ENCODE data around the gene CACNG4.

Gene CACNG4

DNA sequence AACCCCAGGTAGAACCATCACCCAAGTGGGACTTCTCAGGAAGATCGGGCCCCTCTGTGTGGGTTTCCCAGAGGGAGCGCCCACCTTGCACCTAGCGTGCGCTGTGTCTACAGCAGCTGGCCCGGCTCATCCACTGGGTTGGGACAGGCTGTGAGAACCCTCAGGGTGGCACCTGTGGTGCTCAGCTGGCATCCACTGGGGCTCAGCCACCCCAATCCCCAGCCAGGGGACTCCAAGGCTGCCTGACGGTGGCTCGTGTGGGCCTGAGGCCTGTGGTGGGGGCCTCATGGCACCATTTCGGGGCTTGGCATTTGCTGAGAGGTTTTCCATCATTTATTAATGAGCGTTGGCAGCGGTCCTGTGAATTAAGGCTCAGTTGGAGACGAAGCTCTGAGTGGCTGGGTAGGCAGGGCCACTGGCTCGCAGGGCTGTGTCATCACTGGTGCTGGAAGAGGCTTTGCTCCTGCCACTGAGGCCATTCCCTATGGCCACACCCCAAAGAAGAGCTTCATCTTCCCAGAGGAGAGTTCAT, 28.5 kb downstream of the CACNG4 start:
- no peak for DNase-seq (ENCODE audit: low read depth in 2 of 2)
- no peak overlapping the region for H3K4me3 ChIP-seq (replicated peaks in 1 of 2; ENCODE audit: low read depth in 2 of 2, low read length in 2 of 2)
- TF ChIP-seq, protein P1, sequence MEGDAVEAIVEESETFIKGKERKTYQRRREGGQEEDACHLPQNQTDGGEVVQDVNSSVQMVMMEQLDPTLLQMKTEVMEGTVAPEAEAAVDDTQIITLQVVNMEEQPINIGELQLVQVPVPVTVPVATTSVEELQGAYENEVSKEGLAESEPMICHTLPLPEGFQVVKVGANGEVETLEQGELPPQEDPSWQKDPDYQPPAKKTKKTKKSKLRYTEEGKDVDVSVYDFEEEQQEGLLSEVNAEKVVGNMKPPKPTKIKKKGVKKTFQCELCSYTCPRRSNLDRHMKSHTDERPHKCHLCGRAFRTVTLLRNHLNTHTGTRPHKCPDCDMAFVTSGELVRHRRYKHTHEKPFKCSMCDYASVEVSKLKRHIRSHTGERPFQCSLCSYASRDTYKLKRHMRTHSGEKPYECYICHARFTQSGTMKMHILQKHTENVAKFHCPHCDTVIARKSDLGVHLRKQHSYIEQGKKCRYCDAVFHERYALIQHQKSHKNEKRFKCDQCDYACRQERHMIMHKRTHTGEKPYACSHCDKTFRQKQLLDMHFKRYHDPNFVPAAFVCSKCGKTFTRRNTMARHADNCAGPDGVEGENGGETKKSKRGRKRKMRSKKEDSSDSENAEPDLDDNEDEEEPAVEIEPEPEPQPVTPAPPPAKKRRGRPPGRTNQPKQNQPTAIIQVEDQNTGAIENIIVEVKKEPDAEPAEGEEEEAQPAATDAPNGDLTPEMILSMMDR (IDR thresholded peaks at IDR 0.05; ENCODE audit: low read depth, low read length), result no peak

DNA sequence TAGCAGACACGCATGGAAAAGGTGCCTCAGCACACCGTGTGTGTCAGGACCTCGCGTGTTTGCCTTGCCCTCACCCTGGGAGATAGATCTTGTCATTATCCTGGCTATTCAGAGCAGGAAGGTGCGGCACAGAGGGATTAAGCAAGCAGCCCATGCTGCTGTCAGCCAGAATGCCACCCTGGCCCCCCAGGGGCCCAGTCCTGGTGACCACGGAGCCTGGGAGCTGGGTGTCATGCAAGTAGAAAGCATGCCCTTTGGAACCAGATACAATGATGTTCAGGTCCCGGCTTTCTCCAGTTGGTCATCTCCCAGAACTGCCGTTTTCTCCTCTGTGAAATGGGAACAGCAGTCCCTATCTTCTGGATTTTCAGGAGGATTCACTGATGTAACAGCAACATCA, 29.9 kb downstream of the CACNG4 start:
- DNase-seq (ENCODE audit: low read depth in 2 of 2), result no peak
- TF ChIP-seq, protein P1 (IDR thresholded peaks at IDR 0.05; ENCODE audit: low read depth, low read length), result no peak

GRCh38 chr17:66994930-66995535, 30.5 kb downstream of the CACNG4 start:
- DNase-seq (ENCODE audit: low read depth in 2 of 2), result no peak
- TF ChIP-seq, protein P1 (IDR thresholded peaks at IDR 0.05; ENCODE audit: low read depth, low read length), result no peak

More for the DNA sequence above, 29.9 kb downstream of the CACNG4 start:
- H3K4me3 ChIP-seq (replicated peaks in 1 of 2; ENCODE audit: low read depth in 2 of 2, low read length in 2 of 2), result no peak overlapping the region

DNA sequence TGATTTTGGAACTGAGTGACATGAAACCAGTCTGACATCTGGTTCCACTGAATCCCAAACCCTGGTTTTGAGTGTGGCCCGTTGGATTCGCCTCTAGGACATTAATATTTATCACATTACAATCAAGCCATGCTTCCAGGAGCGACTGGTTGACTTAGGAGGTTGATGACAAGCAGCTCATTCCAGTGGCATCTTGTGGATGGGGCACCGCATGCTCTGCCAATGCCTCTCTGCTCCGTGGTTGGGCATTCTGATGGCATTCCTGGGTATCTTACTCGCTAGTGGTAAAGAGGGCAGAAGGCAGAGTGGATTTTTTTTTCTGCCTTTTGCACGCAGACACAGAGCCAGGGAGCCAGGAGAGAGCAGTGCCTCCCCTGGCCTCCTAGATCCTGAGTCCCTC, 31.4 kb downstream of the CACNG4 start:
- TF ChIP-seq, protein P1 (IDR thresholded peaks at IDR 0.05; ENCODE audit: low read depth, low read length), result no peak
- H3K4me3 ChIP-seq (replicated peaks in 1 of 2; ENCODE audit: low read depth in 2 of 2, low read length in 2 of 2), result no peak overlapping the region
- no peak for DNase-seq (ENCODE audit: low read depth in 2 of 2)

More at GRCh38 chr17:66994930-66995535, 30.5 kb downstream of the CACNG4 start:
- H3K4me3 ChIP-seq (replicated peaks in 1 of 2; ENCODE audit: low read depth in 2 of 2, low read length in 2 of 2), result no peak overlapping the region

- no peak overlapping the region for H3K4me3 ChIP-seq (replicated peaks in 1 of 2; ENCODE audit: low read depth in 2 of 2, low read length in 2 of 2)
- no peak for DNase-seq (ENCODE audit: low read depth in 2 of 2)
- TF ChIP-seq, protein P1 (IDR thresholded peaks at IDR 0.05; ENCODE audit: low read depth, low read length), result no peak
Observed at GRCh38 chr17:66996926-66997325, 32.4 kb downstream of the CACNG4 start.

- TF ChIP-seq, protein P1 (IDR thresholded peaks at IDR 0.05; ENCODE audit: low read depth, low read length), result no peak
- no peak for DNase-seq (ENCODE audit: low read depth in 2 of 2)
- no peak overlapping the region for H3K4me3 ChIP-seq (replicated peaks in 1 of 2; ENCODE audit: low read depth in 2 of 2, low read length in 2 of 2)
Observed at GRCh38 chr17:67003231-67003630, 38.7 kb downstream of the CACNG4 start.

DNA sequence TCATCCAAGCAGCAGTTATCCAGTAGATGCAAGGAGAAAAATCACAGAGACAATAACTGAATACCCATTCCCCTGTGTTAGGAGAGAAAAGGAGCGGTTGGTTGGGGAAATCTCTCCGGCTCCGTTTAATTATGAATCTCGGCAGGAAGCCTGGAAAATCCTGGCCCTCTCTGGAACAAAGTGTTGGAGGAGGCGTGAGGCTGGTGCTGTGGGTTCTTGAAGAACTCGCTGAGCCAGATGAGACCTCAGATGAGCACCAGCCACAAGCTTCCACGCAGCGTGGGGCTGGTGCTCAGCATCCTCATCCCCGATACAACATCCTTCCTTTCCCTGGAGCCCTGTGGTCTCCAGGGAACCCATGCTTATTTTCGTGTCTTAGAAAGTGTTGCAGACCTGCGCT, 39.7 kb downstream of the CACNG4 start:
- H3K4me3 ChIP-seq (replicated peaks in 1 of 2; ENCODE audit: low read depth in 2 of 2, low read length in 2 of 2), result no peak overlapping the region
- no peak for DNase-seq (ENCODE audit: low read depth in 2 of 2)
- TF ChIP-seq, protein P1 (IDR thresholded peaks at IDR 0.05; ENCODE audit: low read depth, low read length), result no peak

Measured in cardiac fibroblast (primary cell).